Chondrocyte (in vitro differentiated cells): ENCODE results near the gene HOTAIR. TPM values are rescaled to one million over a fixed set of nuclear protein-coding genes. Genes with fewer than 3 reads are reported as not detected.

Source experiments
- DNase-seq: peaks from one replicate; pipeline ENCODE4 v3.0.0; 2021; ENCODE audit warnings: mixed read lengths, low spot score
- H3K27ac Mint-ChIP-seq: one replicate; pipeline ENCODE4 v1.8.0; 2021; ENCODE audit warnings: mild to moderate bottlenecking, moderate library complexity, mixed read lengths; ENCODE audit not compliant: unreplicated experiment
- H3K27me3 Mint-ChIP-seq: 2 replicates; pipeline ENCODE4 v1.8.0; 2021; ENCODE audit warnings: low read depth, mixed read lengths
- H3K36me3 Mint-ChIP-seq: 2 replicates; pipeline ENCODE4 v1.8.0; 2021; ENCODE audit warnings: low read depth, mixed read lengths
- H3K4me1 Mint-ChIP-seq: 2 replicates; pipeline ENCODE4 v1.8.0; 2021; ENCODE audit warnings: low read depth, mild to moderate bottlenecking, mixed read lengths
- H3K4me3 Mint-ChIP-seq: one replicate; pipeline ENCODE4 v1.8.0; 2021; ENCODE audit warnings: mild to moderate bottlenecking, moderate library complexity, mixed read lengths; ENCODE audit not compliant: unreplicated experiment
- H3K9me3 Mint-ChIP-seq: 2 replicates; pipeline ENCODE4 v1.8.0; 2021; ENCODE audit warnings: low read depth, mixed read lengths
- total RNA-seq: library from RNA; stranded (reverse); gene quantifications from 3 replicates; pipeline ENCODE4 v1.2.1, GENCODE V29; 2021
- TF ChIP-seq, protein P1 (sequence below): fragments of 200-600 bp; sonication (generic); IDR thresholded peaks from 2 replicates; pipeline ENCODE4 v1.5.0; 2021; ENCODE audit warnings: antibody characterized with exemption, mild to moderate bottlenecking, moderate library complexity

The HOTAIR gene
- total RNA-seq, 1 donor from 2014 or later: not detected

DNA sequence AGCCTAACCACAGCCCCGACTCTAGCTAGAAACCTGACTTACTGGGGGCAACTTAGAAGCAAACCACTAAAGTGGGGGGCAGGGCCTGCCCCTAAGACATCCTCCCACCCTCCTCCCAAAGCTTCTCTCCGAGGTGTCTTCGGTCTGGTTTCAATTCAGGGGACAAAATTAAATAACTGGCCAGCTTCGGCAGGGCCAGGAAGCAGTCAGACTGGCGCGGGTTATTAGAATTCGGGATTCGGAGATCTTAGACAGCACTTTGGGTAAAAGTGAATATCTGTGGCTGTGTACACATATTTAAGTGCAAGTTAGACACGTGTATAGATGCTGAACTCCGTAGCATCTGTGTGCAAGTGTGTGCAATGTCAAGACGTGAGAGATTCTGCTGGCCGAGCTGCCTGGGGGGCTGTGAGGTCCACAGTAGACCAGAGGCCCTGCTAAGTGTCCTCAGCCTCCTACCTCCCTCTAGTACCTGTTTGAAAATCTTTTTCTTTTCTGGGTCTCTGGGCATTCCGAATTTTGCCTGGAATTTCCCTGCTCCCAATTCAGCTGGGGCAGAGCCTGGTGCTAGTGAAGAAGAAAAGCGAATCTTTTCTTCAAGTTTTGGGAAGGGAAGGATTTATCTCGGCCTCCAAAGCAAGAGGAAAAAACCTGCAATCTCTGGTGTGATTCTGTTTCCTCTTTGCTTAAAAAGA lies 6.2 kb upstream of the HOTAIR start:
- TF ChIP-seq, protein P1, sequence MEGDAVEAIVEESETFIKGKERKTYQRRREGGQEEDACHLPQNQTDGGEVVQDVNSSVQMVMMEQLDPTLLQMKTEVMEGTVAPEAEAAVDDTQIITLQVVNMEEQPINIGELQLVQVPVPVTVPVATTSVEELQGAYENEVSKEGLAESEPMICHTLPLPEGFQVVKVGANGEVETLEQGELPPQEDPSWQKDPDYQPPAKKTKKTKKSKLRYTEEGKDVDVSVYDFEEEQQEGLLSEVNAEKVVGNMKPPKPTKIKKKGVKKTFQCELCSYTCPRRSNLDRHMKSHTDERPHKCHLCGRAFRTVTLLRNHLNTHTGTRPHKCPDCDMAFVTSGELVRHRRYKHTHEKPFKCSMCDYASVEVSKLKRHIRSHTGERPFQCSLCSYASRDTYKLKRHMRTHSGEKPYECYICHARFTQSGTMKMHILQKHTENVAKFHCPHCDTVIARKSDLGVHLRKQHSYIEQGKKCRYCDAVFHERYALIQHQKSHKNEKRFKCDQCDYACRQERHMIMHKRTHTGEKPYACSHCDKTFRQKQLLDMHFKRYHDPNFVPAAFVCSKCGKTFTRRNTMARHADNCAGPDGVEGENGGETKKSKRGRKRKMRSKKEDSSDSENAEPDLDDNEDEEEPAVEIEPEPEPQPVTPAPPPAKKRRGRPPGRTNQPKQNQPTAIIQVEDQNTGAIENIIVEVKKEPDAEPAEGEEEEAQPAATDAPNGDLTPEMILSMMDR: no peak
- DNase-seq: no peak
- Mint-ChIP-seq H3K36me3 (peaks cover 1% of the 10 kb centered on the region), H3K27me3 (peaks cover 89% of the 10 kb centered on the region), H3K4me1 (no peaks in the 10 kb centered on the region), H3K27ac (no peak overlapping the region), H3K4me3 (no peak overlapping the region), H3K9me3 (no peaks in the 10 kb centered on the region)

DNA sequence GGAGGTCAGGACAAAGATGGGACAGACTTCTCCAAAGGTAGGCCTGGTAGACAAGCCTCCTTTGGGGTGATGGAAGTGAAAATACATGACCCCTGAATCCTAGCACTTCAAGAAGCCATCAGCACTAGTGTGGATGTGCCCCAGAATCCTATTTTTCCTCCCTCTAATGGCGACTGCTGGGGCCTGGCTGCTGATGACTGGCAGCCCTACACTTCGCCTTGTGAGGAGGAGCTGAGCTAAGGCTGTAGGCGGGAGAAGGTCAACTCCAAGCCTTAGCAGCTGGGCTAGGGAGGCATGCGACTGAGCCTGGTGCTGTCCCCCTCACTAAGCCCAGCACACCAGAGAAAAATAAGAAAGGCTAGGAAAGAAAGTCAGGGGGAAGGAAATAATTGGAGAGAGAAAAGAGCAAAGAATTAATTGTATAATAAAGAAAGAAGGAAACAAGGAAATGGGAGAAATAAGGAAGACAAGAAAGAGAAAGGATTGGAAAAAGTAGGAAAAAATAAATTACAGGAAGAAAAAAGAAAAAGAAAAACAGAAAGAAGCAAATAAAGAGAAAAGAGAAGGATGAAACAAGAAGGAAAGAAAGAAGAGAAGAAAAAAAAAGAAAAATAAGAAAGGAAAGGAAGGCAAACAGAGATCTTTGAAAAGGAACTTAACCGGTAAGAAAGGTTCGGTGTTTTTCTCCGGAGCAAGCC lies 5.5 kb upstream of the HOTAIR start:
- Mint-ChIP-seq H3K4me1 (peaks cover 6% of the 10 kb centered on the region), H3K27ac (no peak overlapping the region), H3K36me3 (peaks cover 3% of the 10 kb centered on the region), H3K4me3 (no peak overlapping the region), H3K27me3 (peaks cover 89% of the 10 kb centered on the region), H3K9me3 (no peaks in the 10 kb centered on the region)
- no peak for DNase-seq
- TF ChIP-seq, protein P1: no peak

DNA sequence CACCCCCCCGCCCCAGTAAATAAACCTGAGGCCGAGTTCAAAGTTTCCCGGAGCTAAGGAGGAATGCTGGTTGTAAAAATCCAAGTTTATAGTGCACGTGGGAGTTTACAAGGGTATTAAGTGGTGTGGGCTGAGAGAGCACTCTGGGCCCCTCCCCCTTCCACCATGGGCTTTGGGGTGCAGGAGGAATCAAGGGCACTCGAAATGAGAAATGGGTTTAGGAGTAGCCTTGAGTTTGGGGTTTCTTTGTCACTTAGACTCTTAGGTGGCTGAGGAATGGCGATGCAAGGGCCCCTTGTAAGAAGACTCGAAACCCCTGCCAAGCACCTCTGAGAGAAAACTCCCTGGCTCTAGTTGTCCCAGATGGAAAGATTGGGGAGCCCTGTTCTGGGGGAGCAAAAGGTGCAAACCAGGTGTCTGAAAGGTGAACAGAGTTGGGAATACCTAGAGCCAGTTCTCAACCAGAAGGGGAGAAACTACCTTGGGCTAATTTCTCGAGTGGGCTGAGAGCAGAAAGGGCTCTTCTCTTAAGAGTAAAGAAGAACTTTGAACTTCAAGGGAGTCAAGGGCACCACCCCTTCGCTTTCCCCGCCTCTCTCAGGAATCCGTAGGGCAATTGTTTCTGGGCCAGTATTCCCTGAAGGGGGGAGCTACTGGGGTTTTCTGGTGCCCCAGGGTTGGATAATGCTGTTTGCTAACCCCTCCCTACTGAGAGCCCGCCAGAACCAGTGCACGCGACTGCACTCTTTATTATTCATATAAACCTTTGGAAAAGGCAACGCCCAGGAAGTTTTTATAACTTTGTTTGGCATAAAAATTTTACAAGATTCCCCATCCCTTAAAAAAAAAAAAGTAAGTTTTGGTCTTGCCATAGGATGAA lies 4.0 kb upstream of the HOTAIR start:
- TF ChIP-seq, protein P1: no peak
- Mint-ChIP-seq H3K9me3 (no peaks in the 10 kb centered on the region), H3K36me3 (peaks cover 3% of the 10 kb centered on the region), H3K27me3 (peaks cover 86% of the 10 kb centered on the region), H3K27ac (no peak overlapping the region), H3K4me1 (peaks cover 12% of the 10 kb centered on the region), H3K4me3 (no peak overlapping the region)
- DNase-seq: no peak

DNA sequence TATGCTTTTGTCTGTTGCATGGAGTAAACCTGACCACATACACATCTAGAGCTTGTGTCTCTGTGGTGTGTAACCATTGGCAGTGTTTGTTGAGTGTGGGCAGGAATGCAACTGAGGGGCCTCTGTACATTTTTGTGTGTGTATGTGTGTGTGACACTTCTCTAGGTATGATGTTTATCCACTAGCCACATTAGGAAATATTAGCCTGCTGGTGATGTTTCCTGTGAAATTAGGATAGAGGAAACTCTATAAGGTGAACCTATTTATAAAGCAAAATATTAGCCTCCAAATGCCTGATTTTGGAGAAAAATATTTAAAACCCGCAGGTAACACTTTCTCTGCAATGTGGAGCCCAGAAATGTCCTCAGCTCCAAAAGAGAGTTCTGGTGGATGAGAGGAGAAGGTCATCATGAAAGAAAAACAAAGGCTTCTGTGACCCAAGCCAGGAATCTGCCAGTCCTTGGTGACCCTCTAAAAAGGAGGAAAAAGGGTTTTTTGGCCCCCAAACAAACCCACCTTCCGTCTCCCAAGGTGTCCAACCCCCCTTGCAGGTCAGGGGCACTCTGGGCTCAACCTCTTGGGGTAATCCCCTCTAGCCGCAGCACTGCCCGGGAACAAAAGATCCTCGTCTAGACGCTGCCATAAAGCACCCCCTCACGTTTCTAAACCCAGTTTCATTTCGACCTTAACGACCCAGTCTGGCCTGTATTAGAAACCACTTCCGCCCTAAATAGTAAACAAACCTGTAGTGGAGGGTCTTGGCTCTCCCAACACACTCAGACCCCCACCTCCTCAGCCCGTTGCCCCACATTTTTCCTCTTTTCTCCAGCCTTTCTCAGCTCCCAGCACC lies 3.1 kb upstream of the HOTAIR start:
- Mint-ChIP-seq H3K27me3 (peaks cover 83% of the 10 kb centered on the region), H3K9me3 (no peaks in the 10 kb centered on the region), H3K4me3 (no peak overlapping the region), H3K27ac (no peak overlapping the region), H3K4me1 (peaks cover 16% of the 10 kb centered on the region), H3K36me3 (peaks cover 5% of the 10 kb centered on the region)
- TF ChIP-seq, protein P1: no peak
- no peak for DNase-seq
